HG03571 (cell line): Measurements from ENCODE around the gene CACNA2D1.

ENCODE experiments used
- ATAC-seq: cut with Tn5 transposase; IDR thresholded peaks from one replicate; pipeline ENCODE4 v1.9.1; 2021; ENCODE audit not compliant: unreplicated experiment

CACNA2D1 gene

GRCh38 chr7:82234457-82235049, 209.0 kb downstream of the CACNA2D1 start:
- ATAC-seq: no peak

GRCh38 chr7:82230811-82231581, 212.6 kb downstream of the CACNA2D1 start:
- ATAC-seq: no peak

GRCh38 chr7:82229164-82229563, 214.4 kb downstream of the CACNA2D1 start:
- ATAC-seq: no peak

GRCh38 chr7:82226191-82226590, 217.4 kb downstream of the CACNA2D1 start:
- no peak for ATAC-seq

- ATAC-seq: no peak
Observed at GRCh38 chr7:82224529-82224928, 219.0 kb downstream of the CACNA2D1 start.

- ATAC-seq: no peak
Observed at GRCh38 chr7:82223580-82223979, 220.0 kb downstream of the CACNA2D1 start.

- ATAC-seq: no peak
Observed at GRCh38 chr7:82221152-82221674, 222.4 kb downstream of the CACNA2D1 start.

- ATAC-seq: no peak
Observed at GRCh38 chr7:82212466-82212865, 231.1 kb downstream of the CACNA2D1 start.

GRCh38 chr7:82211333-82211732, 232.2 kb downstream of the CACNA2D1 start:
- ATAC-seq: no peak

GRCh38 chr7:82210416-82211184, 233.0 kb downstream of the CACNA2D1 start:
- ATAC-seq: no peak

- ATAC-seq: no peak
Observed at GRCh38 chr7:82209179-82209747, 234.3 kb downstream of the CACNA2D1 start.

- no peak for ATAC-seq
Observed at GRCh38 chr7:82204694-82205093, 238.9 kb downstream of the CACNA2D1 start.

GRCh38 chr7:82202965-82203364, 240.6 kb downstream of the CACNA2D1 start:
- no peak for ATAC-seq

GRCh38 chr7:82202107-82202506, 241.5 kb downstream of the CACNA2D1 start:
- no peak for ATAC-seq

GRCh38 chr7:82200601-82201000, 243.0 kb downstream of the CACNA2D1 start:
- no peak for ATAC-seq

GRCh38 chr7:82194016-82194643, 249.4 kb downstream of the CACNA2D1 start:
- no peak for ATAC-seq

GRCh38 chr7:82188636-82189035, 254.9 kb downstream of the CACNA2D1 start:
- no peak for ATAC-seq

GRCh38 chr7:82185443-82185842, 258.1 kb downstream of the CACNA2D1 start:
- ATAC-seq: no peak

GRCh38 chr7:82183634-82184033, 259.9 kb downstream of the CACNA2D1 start:
- no peak for ATAC-seq

- ATAC-seq: no peak
Observed at GRCh38 chr7:82179311-82179710, 264.3 kb downstream of the CACNA2D1 start.

GRCh38 chr7:82175319-82175718, 268.3 kb downstream of the CACNA2D1 start:
- ATAC-seq: no peak
